HepG2 (cell line): ENCODE measurements around the gene UBB. TPM values are rescaled to one million over a fixed set of nuclear protein-coding genes. Genes with fewer than 3 reads are reported as not detected.

Experiments used
- ARNT2 ChIP-seq: sonication (generic); formaldehyde crosslinking; IDR thresholded peaks from 2 replicates; pipeline ENCODE4 v1.8.0; 2022; ENCODE audit warnings: mild to moderate bottlenecking, low read depth, missing genetic modification reagents, moderate library complexity
- DNMT3B ChIP-seq: conservative IDR thresholded peaks from 2 replicates; pipeline ENCODE4 v1.6.1; 2016; ENCODE audit warnings: missing biosample characterization, control low read depth
- EP300 ChIP-seq, 3 experiments: sonication (generic) in 1 of 3; formaldehyde crosslinking in 1 of 3; IDR thresholded peaks; 2 replicates each; pipeline versions ENCODE4 v1.5.1 to v1.6.1; 2011 to 2020; ENCODE audit warnings: low read depth in 2 of 3, low read length in 2 of 3, borderline replicate concordance in 1 of 3, improper control_type of control experiment in 1 of 3, mild to moderate bottlenecking in 1 of 3, missing genetic modification reagents in 1 of 3, moderate library complexity in 1 of 3
- KDM3A ChIP-seq: IDR thresholded peaks from 2 replicates; pipeline ENCODE4 v1.6.1; 2018; ENCODE audit warnings: low read depth, missing compliant biosample characterization
- KIAA2018 ChIP-seq: sonication (generic); formaldehyde crosslinking; IDR thresholded peaks from 2 replicates; pipeline ENCODE4 v1.5.0; 2020; ENCODE audit warnings: mild to moderate bottlenecking, missing genetic modification reagents, borderline replicate concordance
- LRRFIP1 ChIP-seq: sonication (generic); formaldehyde crosslinking; conservative IDR thresholded peaks from 2 replicates; pipeline ENCODE4 v1.4.0; 2020; ENCODE audit warnings: missing genetic modification reagents
- PHB2 ChIP-seq: fragments of 450-650 bp; IDR thresholded peaks from 2 replicates; pipeline ENCODE4 v1.6.1; 2018; ENCODE audit not compliant: partially characterized antibody
- RBFOX2 ChIP-seq: fragments of 200-400 bp; formaldehyde crosslinking; IDR thresholded peaks from 2 replicates; pipeline ENCODE4 v1.6.1; 2017; ENCODE audit warnings: low read depth, mild to moderate bottlenecking, low read length
- REXO4 ChIP-seq: sonication (generic); formaldehyde crosslinking; IDR thresholded peaks from 2 replicates; pipeline ENCODE4 v1.8.0; 2022; ENCODE audit warnings: missing genetic modification reagents, mild to moderate bottlenecking, borderline replicate concordance
- SMARCC2 ChIP-seq: fragments of 450-650 bp; IDR thresholded peaks from 2 replicates; pipeline ENCODE4 v1.6.1; 2017; ENCODE audit warnings: antibody characterized with exemption, mild to moderate bottlenecking
- TOPORS ChIP-seq: sonication (generic); formaldehyde crosslinking; IDR thresholded peaks from 2 replicates; pipeline ENCODE4 v1.8.0; 2023; ENCODE audit warnings: mild to moderate bottlenecking, missing genetic modification reagents
- ZFP90 ChIP-seq: sonication (generic); formaldehyde crosslinking; IDR thresholded peaks from 2 replicates; pipeline ENCODE4 v1.8.0; 2022; ENCODE audit warnings: missing genetic modification reagents, mild to moderate bottlenecking, inconsistent platforms, borderline replicate concordance
- ZNF558 ChIP-seq: sonication (generic); formaldehyde crosslinking; IDR thresholded peaks from 2 replicates; pipeline ENCODE4 v1.9.0; 2022; ENCODE audit warnings: mild to moderate bottlenecking, missing genetic modification reagents, borderline replicate concordance
- ZNF615 ChIP-seq: sonication (generic); formaldehyde crosslinking; IDR thresholded peaks from 2 replicates; pipeline ENCODE4 v1.5.0; 2020; ENCODE audit warnings: mild to moderate bottlenecking, missing genetic modification reagents, borderline replicate concordance
- ZNF83 ChIP-seq: sonication (generic); formaldehyde crosslinking; IDR thresholded peaks from 2 replicates; pipeline ENCODE4 v1.4.0; 2020; ENCODE audit warnings: missing genetic modification reagents, mild to moderate bottlenecking, borderline replicate concordance
- ZSCAN22 ChIP-seq: sonication (generic); formaldehyde crosslinking; IDR thresholded peaks from 2 replicates; pipeline ENCODE4 v1.4.0; 2020; ENCODE audit warnings: mild to moderate bottlenecking, missing genetic modification reagents
- polyA plus RNA-seq, 8 experiments: library from polyadenylated mRNA; depleted of rRNA in 3 of 8; stranded (reverse) in 7 of 8; unstranded in 1 of 8; fragments of >200 nt; fragmentation: Illumina TruSeq in 4 of 8; extraction: Trizol in 4 of 8; gene quantifications; 2 replicates each; pipeline versions ENCODE4 v1.2.1 to v1.2.3, GENCODE V29; 2011 to 2016; ENCODE audit warnings: low read depth in 4 of 8, missing spikeins in 1 of 8, mixed read lengths in 1 of 8; ENCODE audit not compliant: insufficient read depth in 1 of 8
- total RNA-seq, 5 experiments: library from RNA; depleted of rRNA; stranded (reverse); fragments of >200 nt; fragmentation: Illumina TruSeq; extraction: Trizol; gene quantifications; 2 replicates each; pipeline ENCODE4 v1.2.3, GENCODE V29; 2016; ENCODE audit warnings: low read depth in 1 of 5
- TF ChIP-seq, protein P1 (sequence below): sonication (generic); formaldehyde crosslinking; IDR thresholded peaks from 2 replicates; pipeline ENCODE4 v1.8.1; 2022; ENCODE audit warnings: mild to moderate bottlenecking, missing genetic modification reagents

UBB gene
- total and polyA plus RNA-seq, 2 of the 13 experiments (the other 11 are each of a cell fraction or from before 2014, with no cell fraction given): 1,130 to 2,066 TPM

- TF ChIP-seq KIAA2018 (CRISPR knock-in tag) (no peak), TOPORS (CRISPR knock-in tag) (no peak), RBFOX2 (0 out of 2 replicates have a peak, but pooled peaks have one; percentile 35), ZFP90 (CRISPR knock-in tag) (no peak), REXO4 (CRISPR knock-in tag) (no peak), ZSCAN22 (CRISPR knock-in tag) (no peak), PHB2 (no peak), EP300 (IDR thresholded peaks at IDR 0.05; ENCODE audit: low read depth in 2 of 2, low read length in 2 of 2) (no peak), EP300 (CRISPR knock-in tag; IDR thresholded peaks at IDR 0.05; ENCODE audit: borderline replicate concordance) (no peak), ZNF558 (CRISPR knock-in tag) (no peak), ZNF83 (CRISPR knock-in tag) (no peak), LRRFIP1 (CRISPR knock-in tag) (no peak), ZNF615 (no peak), DNMT3B (CRISPR knock-in tag) (no peak), SMARCC2 (no peak), KDM3A (CRISPR knock-in tag) (no peak), ARNT2 (CRISPR knock-in tag) (no peak)
- TF ChIP-seq, protein P1, sequence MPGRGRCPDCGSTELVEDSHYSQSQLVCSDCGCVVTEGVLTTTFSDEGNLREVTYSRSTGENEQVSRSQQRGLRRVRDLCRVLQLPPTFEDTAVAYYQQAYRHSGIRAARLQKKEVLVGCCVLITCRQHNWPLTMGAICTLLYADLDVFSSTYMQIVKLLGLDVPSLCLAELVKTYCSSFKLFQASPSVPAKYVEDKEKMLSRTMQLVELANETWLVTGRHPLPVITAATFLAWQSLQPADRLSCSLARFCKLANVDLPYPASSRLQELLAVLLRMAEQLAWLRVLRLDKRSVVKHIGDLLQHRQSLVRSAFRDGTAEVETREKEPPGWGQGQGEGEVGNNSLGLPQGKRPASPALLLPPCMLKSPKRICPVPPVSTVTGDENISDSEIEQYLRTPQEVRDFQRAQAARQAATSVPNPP (CRISPR knock-in tag): no peak
Observed at GRCh38 chr17:16415031-16415924, 34.4 kb downstream of the UBB start, which contains the start of gene TRPV2 (continued).
